Right lobe of liver (tissue), 6 donors: ENCODE results near the gene STK24. TPM values are rescaled to one million over a fixed set of nuclear protein-coding genes. Genes with fewer than 3 reads are reported as not detected.

Experiments used
- ATAC-seq, 4 donors: fragments of 200-7000 bp; cut with Tn5 transposase; one replicate each; pipeline ENCODE4 v1.9.1; 2020; ENCODE audit warnings: mild to moderate bottlenecking in 4 of 4, moderate library complexity in 4 of 4
- DNase-seq, 3 donors: peaks; one replicate each; pipeline ENCODE4 v3.0.0-alpha.2; 2020
- H3K27ac ChIP-seq, 3 donors: fragments of 200-600 bp; one replicate each; pipeline ENCODE4 v1.8.0; 2022
- H3K27me3 ChIP-seq, 2 donors: fragments of 200-600 bp; one replicate each; pipeline ENCODE4 v1.8.0; 2022
- H3K36me3 ChIP-seq, 4 donors: fragments of 200-600 bp; sonication (generic) in 1 of 4; one replicate each; pipeline versions ENCODE4 v1.5.1 to v1.8.0; 2017 to 2022; ENCODE audit warnings: control low read depth in 1 of 4
- H3K4me1 ChIP-seq, 4 donors: fragments of 200-600 bp; sonication (generic) in 1 of 4; one replicate each; pipeline versions ENCODE4 v1.5.1 to v1.8.0; 2017 to 2022; ENCODE audit warnings: control low read depth in 1 of 4
- H3K4me3 ChIP-seq, 3 donors: fragments of 200-600 bp; one replicate each; pipeline ENCODE4 v1.8.0; 2022
- H3K9me3 ChIP-seq, 4 donors: fragments of 200-600 bp; sonication (generic) in 1 of 4; one replicate each; pipeline versions ENCODE4 v1.5.1 to v1.8.0; 2017 to 2022; ENCODE audit warnings: control low read depth in 1 of 4
- CTCF ChIP-seq, 4 donors: fragments of 200-600 bp in 3 of 4; fragments of 450-650 bp in 1 of 4; IDR thresholded peaks; one replicate each; pipeline versions ENCODE4 v1.5.1 to v1.8.0; 2016 to 2022; ENCODE audit warnings: antibody characterized with exemption in 4 of 4, mild to moderate bottlenecking in 2 of 4
- POLR2A ChIP-seq: fragments of 450-650 bp; IDR thresholded peaks from one replicate; pipeline ENCODE4 v1.6.1; 2017; ENCODE audit warnings: antibody characterized with exemption, mild to moderate bottlenecking
- WGBS: methylation state at CpG from one replicate; pipeline ENCODE4 v1.1.6; 2018; ENCODE audit warnings: low coverage, low lambda C conversion rate; ENCODE audit not compliant: insufficient coverage; ENCODE audit errors: missing lambda C conversion rate; 5-methylcytosine and 5-hydroxymethylcytosine counted together
- intact Hi-C, 2 donors: fragments of 100-400 bp; cut with DNase I; formaldehyde crosslinking; loops; one replicate each; pipeline versions ENCODE4 v1.11.2 to v1.14.1; 2022
- total RNA-seq, 6 experiments: library from RNA; depleted of rRNA in 2 of 6; stranded (reverse); fragments of >200 nt in 2 of 6; fragmentation: NEBNext Ultra II Directional in 3 of 6; extraction: Animal tissue kit (Norgen Biotek cat#: 25700) in 3 of 6; gene quantifications; one replicate each; pipeline versions ENCODE4 v1.1.0 to v1.2.4, GENCODE V29; 2016 to 2023
- donor health status: DM: no; HTN: yes; CAD: no.
- donor health status: DM: no; HTN: no; CAD: no.
- donor health status: DM: no; HTN: no; CAD: no.
- donor health status: DM: no; HTN: yes; CAD: no.
- donor health status: DM: no; HTN: yes; CAD: no.

STK24 gene
- total RNA-seq, 6 experiments from 2014 or later = 14.8 to 40.8 (median 28.6) TPM

GRCh38 chr13:98482476-98483444 is 94.1 kb downstream of the STK24 start:
- WGBS = 47% methylated on average over 20 of the region's 28 CpGs
- peak; percentile 85 to 93 (median 92) for DNase-seq
- no peaks in the 10 kb centered on the region for H3K9me3 ChIP-seq
- intact Hi-C loops = loop anchor here in 1 of 2 donors (10.0 kb wide), 1 partner anchor 82 kb away; no protein-coding TSS in a partner anchor
- TF ChIP-seq POLR2A = no peak
- TF ChIP-seq CTCF (IDR thresholded peaks at IDR 0.05) = peak in 2 of 4 donors; percentile 22 to 35
- H3K4me1 ChIP-seq = peaks cover 0 to 62% (median 29%) of the 10 kb centered on the region in 4 donors
- no peaks in the 10 kb centered on the region for H3K27me3 ChIP-seq
- H3K27ac ChIP-seq = peak overlapping the region; percentile 7 to 91 (median 67)
- H3K36me3 ChIP-seq = no peaks in the 10 kb centered on the region
- peak; percentile 66 to 88 (median 80) for ATAC-seq
- no peak overlapping the region for H3K4me3 ChIP-seq

GRCh38 chr13:98480915-98481877 is 95.7 kb downstream of the STK24 start:
- H3K27me3 ChIP-seq = no peaks in the 10 kb centered on the region
- peak overlapping the region in 1 of 3 donors; percentile 91 for H3K27ac ChIP-seq
- H3K4me3 ChIP-seq = no peak overlapping the region
- ATAC-seq = no peak
- no peak for TF ChIP-seq CTCF (IDR thresholded peaks at IDR 0.05)
- TF ChIP-seq POLR2A = no peak
- no peaks in the 10 kb centered on the region for H3K36me3 ChIP-seq
- no peak for DNase-seq
- H3K4me1 ChIP-seq = peaks cover 0 to 78% (median 36%) of the 10 kb centered on the region in 4 donors
- intact Hi-C loops = loop anchor here in 1 of 2 donors (10.0 kb wide), 1 partner anchor 84 kb away; no protein-coding TSS in a partner anchor
- no peaks in the 10 kb centered on the region for H3K9me3 ChIP-seq
- 78% methylated on average over 10 of the region's 15 CpGs for WGBS

- no peak for DNase-seq
- H3K4me3 ChIP-seq = no peak overlapping the region
- intact Hi-C loops = loop anchor here in 1 of 2 donors (10.0 kb wide), 1 partner anchor 85 kb away; no protein-coding TSS in a partner anchor
- no peaks in the 10 kb centered on the region for H3K9me3 ChIP-seq
- TF ChIP-seq CTCF (IDR thresholded peaks at IDR 0.05) = no peak
- TF ChIP-seq POLR2A = no peak
- no peak for ATAC-seq
- H3K27ac ChIP-seq = peak overlapping the region in 1 of 3 donors; percentile 20
- 85% methylated on average over 7 of the region's 8 CpGs for WGBS
- no peaks in the 10 kb centered on the region for H3K36me3 ChIP-seq
- H3K27me3 ChIP-seq = no peaks in the 10 kb centered on the region
- peaks cover 0 to 81% (median 34%) of the 10 kb centered on the region in 4 donors for H3K4me1 ChIP-seq
Measured at GRCh38 chr13:98479496-98480003, 97.4 kb downstream of the STK24 start.
